Gastroesophageal sphincter (tissue), 3 donors: ENCODE measurements around the gene GLB1L3.

Experiments used
- CTCF ChIP-seq, 4 experiments: fragments of 200-600 bp in 2 of 4; fragments of 450-650 bp in 2 of 4; sonication (generic) in 1 of 4; IDR thresholded peaks; one replicate each; pipeline ENCODE4 v1.5.1; 2017 to 2019; ENCODE audit warnings: antibody characterized with exemption in 4 of 4, mild to moderate bottlenecking in 2 of 4, moderate library complexity in 2 of 4
- EP300 ChIP-seq: sonication (generic); formaldehyde crosslinking; IDR thresholded peaks from one replicate; pipeline ENCODE4 v1.6.1; 2017; ENCODE audit warnings: antibody characterized with exemption, mild to moderate bottlenecking
- POLR2A ChIP-seq, 2 donors: fragments of 450-650 bp; IDR thresholded peaks; one replicate each; pipeline ENCODE4 v1.6.1; 2017; ENCODE audit warnings: antibody characterized with exemption in 2 of 2, mild to moderate bottlenecking in 2 of 2, moderate library complexity in 1 of 2

- no peak for TF ChIP-seq POLR2A (IDR thresholded peaks at IDR 0.05)
- no peak for TF ChIP-seq CTCF (IDR thresholded peaks at IDR 0.05)
- no peak for TF ChIP-seq EP300
Measured at GRCh38 chr11:134237557-134237922, 38.6 kb upstream of the GLB1L3 start.
